ENCODE measurements around the gene FGD4.

DNA sequence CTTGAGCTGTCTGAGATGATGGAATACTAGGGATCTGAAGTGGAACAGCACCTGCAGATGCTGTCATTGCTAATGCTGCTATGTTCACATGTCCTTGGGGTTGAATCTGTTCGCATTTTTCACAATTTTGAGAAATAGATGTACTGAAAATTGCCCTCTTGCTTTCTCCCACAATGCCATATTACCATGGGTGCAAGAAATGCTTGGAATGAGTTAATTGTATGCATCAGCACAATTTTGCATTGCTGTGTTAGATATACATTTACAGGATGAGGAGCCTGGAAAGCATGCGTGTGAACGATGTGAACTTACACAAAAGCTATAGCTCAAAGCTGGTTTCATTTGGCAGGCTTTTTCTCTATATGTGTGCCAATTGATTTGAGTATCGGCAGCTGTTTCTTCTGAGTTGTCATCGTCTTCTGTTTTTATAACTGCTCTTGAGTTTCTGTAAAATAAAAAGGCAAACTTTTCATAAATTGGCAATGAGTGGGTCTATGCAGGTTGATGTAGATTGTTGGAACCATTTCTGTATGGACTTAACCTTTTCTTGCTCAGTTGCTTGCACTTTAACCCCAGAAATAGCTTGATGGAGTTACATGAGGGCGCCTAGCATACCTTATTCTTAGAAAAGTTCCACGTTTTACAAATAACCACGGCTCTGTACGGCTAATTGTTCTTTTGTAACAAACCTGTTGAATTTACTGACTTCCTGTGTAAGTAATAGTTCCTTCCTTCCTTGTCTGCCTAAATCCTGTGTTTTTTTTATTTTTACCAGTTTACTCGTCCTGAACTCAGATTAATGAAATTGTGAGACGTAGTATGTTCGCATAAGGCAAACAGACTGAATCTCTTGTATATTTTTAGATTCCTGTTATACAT, 105.9 kb downstream of the FGD4 start:
- TF ChIP-seq GABPA (IDR thresholded peaks at IDR 0.05; ENCODE audit: low read depth), result no peak
- TF ChIP-seq, protein P1, sequence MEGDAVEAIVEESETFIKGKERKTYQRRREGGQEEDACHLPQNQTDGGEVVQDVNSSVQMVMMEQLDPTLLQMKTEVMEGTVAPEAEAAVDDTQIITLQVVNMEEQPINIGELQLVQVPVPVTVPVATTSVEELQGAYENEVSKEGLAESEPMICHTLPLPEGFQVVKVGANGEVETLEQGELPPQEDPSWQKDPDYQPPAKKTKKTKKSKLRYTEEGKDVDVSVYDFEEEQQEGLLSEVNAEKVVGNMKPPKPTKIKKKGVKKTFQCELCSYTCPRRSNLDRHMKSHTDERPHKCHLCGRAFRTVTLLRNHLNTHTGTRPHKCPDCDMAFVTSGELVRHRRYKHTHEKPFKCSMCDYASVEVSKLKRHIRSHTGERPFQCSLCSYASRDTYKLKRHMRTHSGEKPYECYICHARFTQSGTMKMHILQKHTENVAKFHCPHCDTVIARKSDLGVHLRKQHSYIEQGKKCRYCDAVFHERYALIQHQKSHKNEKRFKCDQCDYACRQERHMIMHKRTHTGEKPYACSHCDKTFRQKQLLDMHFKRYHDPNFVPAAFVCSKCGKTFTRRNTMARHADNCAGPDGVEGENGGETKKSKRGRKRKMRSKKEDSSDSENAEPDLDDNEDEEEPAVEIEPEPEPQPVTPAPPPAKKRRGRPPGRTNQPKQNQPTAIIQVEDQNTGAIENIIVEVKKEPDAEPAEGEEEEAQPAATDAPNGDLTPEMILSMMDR (IDR thresholded peaks at IDR 0.05; ENCODE audit: insufficient read depth, low read length), result no peak

Data from HL-60 (cell line).